Activated B cell treated with CpG ODN at 0.5 μM for 24 hours (primary cell): ENCODE data around the gene KCTD6. TPM values are rescaled to one million over a fixed set of nuclear protein-coding genes. Genes with fewer than 3 reads are reported as not detected.

ENCODE experiments used
- ATAC-seq: fragments of 200-7000 bp; cut with Tn5 transposase; one replicate; pipeline ENCODE4 v1.10.0; 2021; ENCODE audit warnings: low read depth, mild to moderate bottlenecking, moderate library complexity
- CTCF ChIA-PET: fragments of 350-600 bp; sonication (Branson Sonifier 250); formaldehyde crosslinking; loops from one replicate; lab custom pipeline; 2021; ENCODE audit warnings: antibody characterized with exemption; lab: Charles Lee
- POLR2A ChIA-PET: fragments of 350-600 bp; sonication (Branson Sonifier 250); formaldehyde crosslinking; loops from one replicate; lab custom pipeline; 2021; ENCODE audit warnings: antibody characterized with exemption; lab: Charles Lee
- DNase-seq: peaks from one replicate; pipeline ENCODE4 v3.0.0; 2022
- H3K27ac Mint-ChIP-seq: one replicate; pipeline ENCODE4 v1.8.0; 2020; ENCODE audit warnings: mixed read lengths
- H3K27me3 Mint-ChIP-seq: one replicate; pipeline ENCODE4 v1.8.0; 2021; ENCODE audit warnings: mixed read lengths
- H3K36me3 Mint-ChIP-seq: one replicate; pipeline ENCODE4 v1.8.0; 2021; ENCODE audit warnings: low read depth, mixed read lengths
- H3K4me1 Mint-ChIP-seq: one replicate; pipeline ENCODE4 v1.8.0; 2021; ENCODE audit warnings: mixed read lengths
- H3K4me3 Mint-ChIP-seq: one replicate; pipeline ENCODE4 v1.8.0; 2020; ENCODE audit warnings: mild to moderate bottlenecking, mixed read lengths
- H3K9me3 Mint-ChIP-seq: one replicate; pipeline ENCODE4 v1.8.0; 2020; ENCODE audit warnings: mixed read lengths
- intact Hi-C: fragments of 100-400 bp; cut with micrococcal nuclease; formaldehyde crosslinking; loops from one replicate; pipeline ENCODE4 v1.15.1; 2024
- total RNA-seq: library from RNA; stranded (reverse); gene quantifications from 2 replicates; pipeline ENCODE4 v1.2.3, GENCODE V29; 2022
- TF ChIP-seq, protein P1 (sequence below): fragments of 200-600 bp; IDR thresholded peaks from one replicate; pipeline ENCODE4 v1.8.0; 2022; ENCODE audit warnings: antibody characterized with exemption, mild to moderate bottlenecking

The KCTD6 gene
- total RNA-seq, 1 donor from 2014 or later, result 10.0 TPM

DNA sequence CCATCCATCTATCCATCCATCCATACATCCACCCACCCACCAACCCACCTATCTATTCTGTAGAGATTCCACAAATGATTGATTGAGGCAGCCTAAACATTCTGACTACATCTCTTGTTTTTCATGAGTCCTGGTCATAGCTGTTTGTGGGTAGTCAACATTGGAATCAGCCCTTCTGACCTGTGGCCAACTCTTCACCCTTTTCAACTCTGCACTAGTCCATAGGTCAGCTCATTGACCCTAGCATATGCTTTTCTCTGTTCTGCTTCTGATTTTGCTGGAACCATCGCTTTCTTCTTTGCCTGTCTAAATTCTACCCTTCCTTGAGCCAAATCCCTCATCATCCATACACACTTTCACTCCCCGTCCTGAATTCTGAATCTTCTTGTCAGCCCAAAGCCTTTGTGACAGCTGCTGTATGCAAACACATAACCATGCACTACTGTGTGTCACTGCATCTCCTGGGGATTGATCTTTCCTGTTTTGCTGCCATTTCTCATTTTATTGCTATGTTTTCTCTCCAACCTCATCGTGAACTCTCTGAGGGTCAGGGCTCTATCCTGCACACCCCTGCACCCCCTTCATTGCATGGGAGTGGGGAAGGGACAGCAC lies 16.8 kb upstream of the KCTD6 start:
- DNase-seq, result no peak
- intact Hi-C loops, result loop anchor here (1.0 to 2.0 kb wide), 2 partner anchors 12 to 16 kb away; no protein-coding TSS in a partner anchor
- ChIA-PET CTCF (interaction anchor here (1.4 to 1.8 kb wide), 3 partner anchors 11 to 169 kb away, joined by 4 to 6 read pairs (median 5); partner anchors contain the start of genes HTD2, KCTD6 and RPP14), POLR2A (interaction anchor here (0.5 to 0.7 kb wide), 2 partner anchors 13 to 45 kb away, joined by 3 read pairs; no protein-coding TSS in a partner anchor)
- Mint-ChIP-seq H3K27ac (peak overlapping the region; percentile 56), H3K27me3 (no peaks in the 10 kb centered on the region), H3K4me3 (peak overlapping the region; percentile 44), H3K9me3 (no peaks in the 10 kb centered on the region), H3K4me1 (peaks cover 23% of the 10 kb centered on the region), H3K36me3 (no peaks in the 10 kb centered on the region)
- ATAC-seq, result peak; percentile 64
- TF ChIP-seq, protein P1, sequence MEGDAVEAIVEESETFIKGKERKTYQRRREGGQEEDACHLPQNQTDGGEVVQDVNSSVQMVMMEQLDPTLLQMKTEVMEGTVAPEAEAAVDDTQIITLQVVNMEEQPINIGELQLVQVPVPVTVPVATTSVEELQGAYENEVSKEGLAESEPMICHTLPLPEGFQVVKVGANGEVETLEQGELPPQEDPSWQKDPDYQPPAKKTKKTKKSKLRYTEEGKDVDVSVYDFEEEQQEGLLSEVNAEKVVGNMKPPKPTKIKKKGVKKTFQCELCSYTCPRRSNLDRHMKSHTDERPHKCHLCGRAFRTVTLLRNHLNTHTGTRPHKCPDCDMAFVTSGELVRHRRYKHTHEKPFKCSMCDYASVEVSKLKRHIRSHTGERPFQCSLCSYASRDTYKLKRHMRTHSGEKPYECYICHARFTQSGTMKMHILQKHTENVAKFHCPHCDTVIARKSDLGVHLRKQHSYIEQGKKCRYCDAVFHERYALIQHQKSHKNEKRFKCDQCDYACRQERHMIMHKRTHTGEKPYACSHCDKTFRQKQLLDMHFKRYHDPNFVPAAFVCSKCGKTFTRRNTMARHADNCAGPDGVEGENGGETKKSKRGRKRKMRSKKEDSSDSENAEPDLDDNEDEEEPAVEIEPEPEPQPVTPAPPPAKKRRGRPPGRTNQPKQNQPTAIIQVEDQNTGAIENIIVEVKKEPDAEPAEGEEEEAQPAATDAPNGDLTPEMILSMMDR, result no peak

DNA sequence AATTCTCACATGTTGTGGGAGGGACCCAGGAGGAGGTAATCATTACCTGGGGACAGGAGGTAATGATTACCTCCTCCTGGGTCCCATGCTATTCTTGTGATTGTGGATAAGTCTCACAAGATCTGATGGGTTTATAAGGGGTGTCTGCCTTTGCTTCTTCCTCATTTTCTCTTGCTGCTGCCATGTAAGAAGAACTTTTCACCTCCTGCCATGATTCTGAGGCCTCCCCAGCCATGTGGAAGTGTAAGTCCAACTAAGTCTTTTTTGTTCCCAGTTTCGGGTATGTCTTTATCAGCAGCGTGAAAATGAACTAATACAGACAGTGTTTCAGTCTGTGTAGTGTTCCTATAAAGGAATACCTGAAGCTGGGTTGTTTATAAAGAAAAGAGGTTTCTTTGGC lies 13.1 kb upstream of the KCTD6 start:
- Mint-ChIP-seq H3K36me3 (no peaks in the 10 kb centered on the region), H3K4me1 (peaks cover 37% of the 10 kb centered on the region), H3K9me3 (no peaks in the 10 kb centered on the region), H3K27ac (no peak overlapping the region), H3K4me3 (no peak overlapping the region), H3K27me3 (no peaks in the 10 kb centered on the region)
- ChIA-PET POLR2A (no interaction called here), CTCF (no interaction called here)
- intact Hi-C loops, result no loop called here
- DNase-seq (no peak), ATAC-seq (no peak)
- TF ChIP-seq, protein P1, result no peak

GRCh38 chr3:58480309-58480708 lies 11.6 kb upstream of the KCTD6 start:
- Mint-ChIP-seq H3K4me3 (no peak overlapping the region), H3K27me3 (no peaks in the 10 kb centered on the region), H3K4me1 (peaks cover 32% of the 10 kb centered on the region), H3K36me3 (no peaks in the 10 kb centered on the region), H3K27ac (no peak overlapping the region), H3K9me3 (no peaks in the 10 kb centered on the region)
- POLR2A ChIA-PET, result no interaction called here
- intact Hi-C loops, result no loop called here
- DNase-seq (no peak), ATAC-seq (no peak)
- CTCF ChIA-PET, result no interaction called here
- TF ChIP-seq, protein P1, result no peak

GRCh38 chr3:58482917-58483636 lies 8.8 kb upstream of the KCTD6 start:
- POLR2A ChIA-PET, result interaction anchor here (0.8 to 0.9 kb wide), 2 partner anchors 9 to 10 kb away, joined by 3 to 7 read pairs; partner anchors contain the start of gene KCTD6
- intact Hi-C loops, result no loop called here
- no peaks in the 10 kb centered on the region for H3K27me3 Mint-ChIP-seq
- TF ChIP-seq, protein P1, result no peak
- no peaks in the 10 kb centered on the region for H3K9me3 Mint-ChIP-seq
- H3K4me3 Mint-ChIP-seq, result peak overlapping the region; percentile 32
- ATAC-seq, result peak; percentile 68
- H3K36me3 Mint-ChIP-seq, result no peaks in the 10 kb centered on the region
- DNase-seq, result no peak
- CTCF ChIA-PET, result no interaction called here
- peak overlapping the region; percentile 50 for H3K27ac Mint-ChIP-seq
- H3K4me1 Mint-ChIP-seq, result peaks cover 25% of the 10 kb centered on the region
